Glutamatergic neuron (in vitro differentiated cells): Measurements from ENCODE around the gene COQ9. TPM values are rescaled to one million over a fixed set of nuclear protein-coding genes. Genes with fewer than 3 reads are reported as not detected.
"Not testable (repeated sequence)": the region's sequence is repeated elsewhere in the genome, so short reads cannot be mapped to it uniquely, and the experiment has no call there.

Experiments used
- DNase-seq: peaks from one replicate; pipeline ENCODE4 v3.0.0; 2022
- H3K27ac Mint-ChIP-seq: one replicate; pipeline ENCODE4 v1.8.0; 2020; ENCODE audit warnings: mild to moderate bottlenecking, mixed read lengths, inconsistent platforms; ENCODE audit not compliant: unreplicated experiment
- H3K27me3 Mint-ChIP-seq: one replicate; pipeline ENCODE4 v1.8.0; 2020; ENCODE audit warnings: mild to moderate bottlenecking, moderate library complexity, mixed read lengths, inconsistent platforms; ENCODE audit not compliant: unreplicated experiment
- H3K36me3 Mint-ChIP-seq: one replicate; pipeline ENCODE4 v1.8.0; 2020; ENCODE audit warnings: mild to moderate bottlenecking, mixed read lengths, inconsistent platforms; ENCODE audit not compliant: unreplicated experiment
- H3K4me1 Mint-ChIP-seq: one replicate; pipeline ENCODE4 v1.8.0; 2020; ENCODE audit warnings: mild to moderate bottlenecking, low read depth, mixed read lengths, inconsistent platforms; ENCODE audit not compliant: unreplicated experiment
- H3K4me3 Mint-ChIP-seq: one replicate; pipeline ENCODE4 v1.8.0; 2020; ENCODE audit warnings: mild to moderate bottlenecking, mixed read lengths, inconsistent platforms; ENCODE audit not compliant: unreplicated experiment
- H3K9me3 Mint-ChIP-seq: one replicate; pipeline ENCODE4 v1.8.0; 2020; ENCODE audit warnings: mild to moderate bottlenecking, moderate library complexity, mixed read lengths, inconsistent platforms; ENCODE audit not compliant: unreplicated experiment
- CTCF ChIP-seq: fragments of 200-600 bp; sonication (generic); IDR thresholded peaks from one replicate; pipeline ENCODE4 v1.5.0; 2021; ENCODE audit not compliant: partially characterized antibody, unreplicated experiment
- total RNA-seq: library from RNA; stranded (reverse); fragmentation: NEBNext Ultra II Directional; extraction: Animal tissue kit (Norgen Biotek cat#: 25700); gene quantifications from one replicate; pipeline ENCODE4 v1.2.1, GENCODE V29; 2021; ENCODE audit not compliant: unreplicated experiment

The COQ9 gene
- total RNA-seq, 1 donor from 2014 or later, result 45.1 TPM

GRCh38 chr16:57434003-57434402, 13.3 kb upstream of the COQ9 start:
- no peak for TF ChIP-seq CTCF
- peaks cover 2% of the 10 kb centered on the region for H3K9me3 Mint-ChIP-seq
- H3K36me3 Mint-ChIP-seq, result no peaks in the 10 kb centered on the region
- H3K27me3 Mint-ChIP-seq, result no peaks in the 10 kb centered on the region
- no peak for DNase-seq
- no peak overlapping the region for H3K27ac Mint-ChIP-seq
- no peaks in the 10 kb centered on the region for H3K4me1 Mint-ChIP-seq
- no peak overlapping the region for H3K4me3 Mint-ChIP-seq

GRCh38 chr16:57435838-57436237, 11.4 kb upstream of the COQ9 start:
- Mint-ChIP-seq H3K4me3 (no peak overlapping the region), H3K36me3 (peaks cover 11% of the 10 kb centered on the region), H3K4me1 (no peaks in the 10 kb centered on the region), H3K27ac (no peak overlapping the region), H3K9me3 (no peaks in the 10 kb centered on the region), H3K27me3 (no peaks in the 10 kb centered on the region)
- TF ChIP-seq CTCF, result no peak
- DNase-seq, result no peak

GRCh38 chr16:57439947-57440346, 7.3 kb upstream of the COQ9 start:
- not testable (repeated sequence) for H3K27me3 Mint-ChIP-seq, DNase-seq, H3K4me3 Mint-ChIP-seq, H3K9me3 Mint-ChIP-seq, H3K4me1 Mint-ChIP-seq, H3K27ac Mint-ChIP-seq
- H3K36me3 Mint-ChIP-seq, result peaks cover 11% of the 10 kb centered on the region

GRCh38 chr16:57440551-57440950, 6.7 kb upstream of the COQ9 start:
- H3K36me3 Mint-ChIP-seq, result peaks cover 11% of the 10 kb centered on the region
- not testable (repeated sequence) for H3K9me3 Mint-ChIP-seq, H3K27me3 Mint-ChIP-seq, H3K4me3 Mint-ChIP-seq, H3K4me1 Mint-ChIP-seq, H3K27ac Mint-ChIP-seq, DNase-seq

GRCh38 chr16:57444711-57445110, 2.6 kb upstream of the COQ9 start:
- Mint-ChIP-seq H3K27me3 (peaks cover 4% of the 10 kb centered on the region), H3K4me3 (peak overlapping the region; percentile 32)
- TF ChIP-seq CTCF, result no peak

GRCh38 chr16:57445510-57445909, 1.8 kb upstream of the COQ9 start:
- Mint-ChIP-seq H3K4me1 (peaks cover 9% of the 10 kb centered on the region), H3K4me3 (no peak overlapping the region), H3K27me3 (peaks cover 4% of the 10 kb centered on the region), H3K36me3 (peaks cover under 1% of the 10 kb centered on the region), H3K9me3 (peaks cover 10% of the 10 kb centered on the region), H3K27ac (no peak overlapping the region)
- DNase-seq, result no peak
- TF ChIP-seq CTCF, result no peak

More at GRCh38 chr16:57444711-57445110, 2.6 kb upstream of the COQ9 start:
- Mint-ChIP-seq H3K27ac (no peak overlapping the region), H3K36me3 (peaks cover 9% of the 10 kb centered on the region), H3K4me1 (peaks cover 9% of the 10 kb centered on the region), H3K9me3 (peaks cover 10% of the 10 kb centered on the region)
- no peak for DNase-seq
